ENCODE measurements around the gene TTC39C.

TTC39C gene

DNA sequence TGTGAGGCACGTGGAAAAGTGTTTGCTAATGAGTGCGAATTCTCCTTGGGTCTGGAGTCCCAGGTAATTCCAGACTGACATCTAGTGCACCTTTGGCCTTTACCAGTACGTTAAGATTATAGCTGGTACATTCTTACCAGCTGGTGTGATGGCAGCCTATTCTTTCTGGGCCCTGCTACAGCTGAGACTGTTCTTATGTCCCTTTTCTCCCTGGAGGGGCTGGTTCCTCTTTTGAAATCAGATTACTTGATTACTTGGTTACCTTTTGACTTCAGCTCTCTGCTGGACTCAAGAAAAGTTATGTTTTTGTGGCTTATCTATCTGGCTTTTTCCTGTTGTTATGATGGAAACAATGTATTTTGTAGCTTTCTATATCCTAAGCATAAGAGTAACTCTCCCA, 138.8 kb downstream of the TTC39C start:
- TF ChIP-seq CTCF (IDR thresholded peaks at IDR 0.05; ENCODE audit: low read depth, low read length) = no peak
- no peak for DNase-seq (ENCODE audit: low read depth in 2 of 2)
- H3K4me3 ChIP-seq (replicated peaks in 1 of 2; ENCODE audit: low read depth in 2 of 2, low read length in 2 of 2) = no peak overlapping the region

DNA sequence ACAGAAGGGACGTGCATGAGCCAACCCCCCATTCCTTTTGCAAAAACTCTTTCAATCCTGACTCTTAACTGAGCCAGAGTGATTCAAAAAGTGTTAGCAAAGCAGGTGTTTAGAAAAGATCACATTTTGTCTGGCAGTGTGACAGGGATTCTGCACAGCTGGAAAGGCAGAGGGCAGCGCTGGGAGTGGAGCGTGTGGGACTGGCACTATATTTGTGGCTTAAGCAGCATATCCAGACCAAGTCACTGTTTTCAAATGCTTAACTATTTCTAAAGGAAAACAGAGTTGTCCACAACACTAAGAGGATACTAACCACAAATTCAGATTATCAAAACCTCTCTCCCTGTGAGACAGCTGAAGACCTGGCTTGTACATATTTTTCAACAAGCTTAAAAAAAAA, 143.3 kb downstream of the TTC39C start:
- no peak overlapping the region for H3K4me3 ChIP-seq (replicated peaks in 1 of 2; ENCODE audit: low read depth in 2 of 2, low read length in 2 of 2)
- TF ChIP-seq CTCF (IDR thresholded peaks at IDR 0.05; ENCODE audit: low read depth, low read length) = no peak
- no peak for DNase-seq (ENCODE audit: low read depth in 2 of 2)

DNA sequence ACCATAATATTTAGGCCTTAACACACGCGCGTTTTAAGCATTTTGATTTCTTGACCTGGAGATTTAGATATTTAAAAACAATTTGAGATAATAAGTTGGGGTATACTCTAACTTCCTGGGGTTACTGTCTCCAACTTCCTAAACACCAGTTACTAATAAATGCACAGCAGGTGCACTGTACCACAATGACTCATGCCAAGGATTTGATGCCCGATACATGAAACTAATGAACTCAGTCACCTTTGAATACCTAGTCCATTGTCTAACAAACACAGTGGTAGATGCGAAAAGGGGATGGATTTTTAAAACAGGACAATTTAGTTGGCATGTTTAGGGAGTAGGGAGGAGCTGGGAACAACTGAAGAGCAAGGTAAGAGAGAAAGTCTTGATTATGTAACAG, 145.5 kb downstream of the TTC39C start:
- no peak for TF ChIP-seq CTCF (IDR thresholded peaks at IDR 0.05; ENCODE audit: low read depth, low read length)
- H3K4me3 ChIP-seq (replicated peaks in 1 of 2; ENCODE audit: low read depth in 2 of 2, low read length in 2 of 2) = no peak overlapping the region
- no peak for DNase-seq (ENCODE audit: low read depth in 2 of 2)

GRCh38 chr18:24161304-24161703, 146.8 kb downstream of the TTC39C start:
- TF ChIP-seq CTCF (IDR thresholded peaks at IDR 0.05; ENCODE audit: low read depth, low read length) = no peak
- no peak for DNase-seq (ENCODE audit: low read depth in 2 of 2)
- H3K4me3 ChIP-seq (replicated peaks in 1 of 2; ENCODE audit: low read depth in 2 of 2, low read length in 2 of 2) = no peak overlapping the region

GRCh38 chr18:24168496-24168895, 153.9 kb downstream of the TTC39C start:
- no peak for DNase-seq (ENCODE audit: low read depth in 2 of 2)
- TF ChIP-seq CTCF (IDR thresholded peaks at IDR 0.05; ENCODE audit: low read depth, low read length) = no peak
- H3K4me3 ChIP-seq (replicated peaks in 1 of 2; ENCODE audit: low read depth in 2 of 2, low read length in 2 of 2) = no peak overlapping the region

DNA sequence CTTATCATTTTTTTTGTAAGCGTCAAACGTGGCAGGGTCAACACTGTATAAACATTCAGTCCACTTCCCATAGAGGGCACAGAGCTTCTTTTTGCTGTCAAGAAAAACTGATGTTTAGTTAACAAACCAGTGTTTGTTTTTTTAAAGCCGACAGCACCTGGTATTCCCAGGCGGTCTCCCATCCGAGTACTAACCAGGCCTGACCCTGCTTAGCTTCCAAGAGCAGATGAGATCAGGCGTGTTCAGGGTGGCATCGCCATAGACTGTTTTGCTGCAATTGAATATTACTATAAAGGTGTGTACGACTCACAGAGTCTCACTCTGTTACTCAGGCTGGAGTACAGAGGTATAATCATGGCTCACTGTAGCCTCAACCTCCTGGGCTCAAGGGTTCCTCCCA, 155.8 kb downstream of the TTC39C start:
- no peak for TF ChIP-seq CTCF (IDR thresholded peaks at IDR 0.05; ENCODE audit: low read depth, low read length)
- H3K4me3 ChIP-seq (replicated peaks in 1 of 2; ENCODE audit: low read depth in 2 of 2, low read length in 2 of 2) = no peak overlapping the region
- DNase-seq (ENCODE audit: low read depth in 2 of 2) = no peak

DNA sequence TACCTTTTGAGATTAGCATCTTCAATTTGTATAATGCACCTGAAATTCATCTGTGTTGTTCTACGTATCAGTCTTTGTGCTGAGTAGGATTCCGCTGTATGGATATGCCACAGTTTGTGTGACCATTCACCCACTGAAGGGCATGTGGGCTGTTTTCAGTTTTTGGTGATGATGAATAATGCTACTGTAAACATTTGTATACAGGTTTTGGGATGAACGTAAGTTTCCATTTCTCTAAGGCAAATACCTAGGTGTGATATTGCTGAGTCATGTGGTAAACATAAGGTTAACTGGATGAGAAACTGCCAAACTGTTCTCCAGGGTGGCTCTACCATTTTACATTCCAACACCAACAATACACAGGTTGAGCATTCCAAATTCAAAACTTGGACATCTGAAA, 159.4 kb downstream of the TTC39C start:
- H3K4me3 ChIP-seq (replicated peaks in 1 of 2; ENCODE audit: low read depth in 2 of 2, low read length in 2 of 2) = no peak overlapping the region
- no peak for TF ChIP-seq CTCF (IDR thresholded peaks at IDR 0.05; ENCODE audit: low read depth, low read length)
- no peak for DNase-seq (ENCODE audit: low read depth in 2 of 2)
